ENCODE data around the gene PHACTR1.

Gene PHACTR1

DNA sequence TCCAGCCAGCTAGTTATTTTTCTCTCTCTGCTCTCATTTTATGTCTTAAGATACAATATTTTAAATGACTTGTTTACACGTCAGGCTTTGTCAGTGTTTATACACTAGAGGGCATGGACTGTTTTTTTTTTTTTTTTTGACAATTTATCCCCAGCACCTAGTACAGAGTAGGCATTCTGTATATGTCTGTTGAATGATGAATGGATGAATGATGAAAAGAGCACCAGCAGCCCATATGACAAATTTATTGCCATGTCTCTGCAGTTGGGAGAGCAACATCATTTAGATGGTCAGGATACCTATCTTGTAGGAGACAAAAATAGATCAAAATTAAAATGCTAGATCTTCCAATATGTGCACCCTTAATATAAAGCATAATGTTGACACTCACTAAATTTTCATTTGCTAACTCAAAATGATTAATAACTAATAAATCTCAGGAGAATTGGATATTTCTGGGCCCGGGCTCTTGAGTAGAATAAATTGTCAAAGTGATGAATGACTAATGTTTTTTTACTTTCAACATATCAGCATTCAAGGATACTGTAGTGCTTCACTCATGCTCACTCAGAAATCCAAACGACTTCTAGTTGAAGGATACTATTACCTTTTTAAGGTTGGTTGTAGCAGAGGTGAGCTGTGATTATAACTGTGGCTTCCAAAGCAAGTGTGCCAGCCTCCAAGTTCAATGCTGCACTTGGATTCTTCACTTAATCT lies 200.0 kb downstream of the PHACTR1 start:
- Histone ChIP-seq H4K20me1 (ENCODE audit: insufficient read depth, low read length) (no peaks in the 10 kb centered on the region), H3K4me3 (ENCODE audit: low read length) (no peak overlapping the region), H3K4me1 (ENCODE audit: low read length) (peaks cover 8% of the 10 kb centered on the region), H3K27ac (ENCODE audit: low read length) (no peak overlapping the region), H3K79me2 (ENCODE audit: low read length) (no peaks in the 10 kb centered on the region), H3K27me3 (ENCODE audit: low read depth, low read length) (no peaks in the 10 kb centered on the region), H2AFZ (ENCODE audit: low read depth, low read length) (no peak overlapping the region), H3K9ac (ENCODE audit: low read length) (no peak overlapping the region), H3K4me2 (ENCODE audit: low read length) (no peak overlapping the region; the same call in 1 of the 2 replicates), H3K9me3 (ENCODE audit: insufficient read depth, low read length) (no peaks in the 10 kb centered on the region), H3K36me3 (replicated peaks; ENCODE audit: low read depth, low read length) (no peaks in the 10 kb centered on the region)
- TF ChIP-seq EZH2phosphoT487 (IDR thresholded peaks at IDR 0.05; ENCODE audit: low read depth), result no peak
- TF ChIP-seq, protein P1, sequence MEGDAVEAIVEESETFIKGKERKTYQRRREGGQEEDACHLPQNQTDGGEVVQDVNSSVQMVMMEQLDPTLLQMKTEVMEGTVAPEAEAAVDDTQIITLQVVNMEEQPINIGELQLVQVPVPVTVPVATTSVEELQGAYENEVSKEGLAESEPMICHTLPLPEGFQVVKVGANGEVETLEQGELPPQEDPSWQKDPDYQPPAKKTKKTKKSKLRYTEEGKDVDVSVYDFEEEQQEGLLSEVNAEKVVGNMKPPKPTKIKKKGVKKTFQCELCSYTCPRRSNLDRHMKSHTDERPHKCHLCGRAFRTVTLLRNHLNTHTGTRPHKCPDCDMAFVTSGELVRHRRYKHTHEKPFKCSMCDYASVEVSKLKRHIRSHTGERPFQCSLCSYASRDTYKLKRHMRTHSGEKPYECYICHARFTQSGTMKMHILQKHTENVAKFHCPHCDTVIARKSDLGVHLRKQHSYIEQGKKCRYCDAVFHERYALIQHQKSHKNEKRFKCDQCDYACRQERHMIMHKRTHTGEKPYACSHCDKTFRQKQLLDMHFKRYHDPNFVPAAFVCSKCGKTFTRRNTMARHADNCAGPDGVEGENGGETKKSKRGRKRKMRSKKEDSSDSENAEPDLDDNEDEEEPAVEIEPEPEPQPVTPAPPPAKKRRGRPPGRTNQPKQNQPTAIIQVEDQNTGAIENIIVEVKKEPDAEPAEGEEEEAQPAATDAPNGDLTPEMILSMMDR (IDR thresholded peaks at IDR 0.05; ENCODE audit: low read depth, low read length), result no peak

DNA sequence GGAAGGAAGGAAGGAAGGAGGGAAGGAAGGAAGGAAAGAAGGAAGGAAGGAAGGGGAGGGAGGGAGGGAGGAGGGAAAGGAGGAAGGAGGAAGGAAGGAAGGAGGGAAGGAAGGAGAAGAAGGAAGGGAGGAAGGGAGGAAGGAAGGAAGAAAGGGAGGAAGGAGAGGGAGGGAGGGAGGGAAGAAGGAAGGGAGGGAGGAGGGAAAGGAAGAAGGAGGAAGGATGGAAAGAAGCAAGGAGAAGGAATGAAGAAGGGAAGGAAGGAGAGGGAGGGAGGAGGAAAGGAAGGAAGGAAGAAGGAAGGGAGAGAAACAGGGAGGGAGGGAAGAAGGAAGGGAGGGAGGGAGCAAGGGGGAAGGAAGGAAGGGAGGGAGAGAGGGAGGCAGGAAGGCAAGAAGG lies 204.9 kb downstream of the PHACTR1 start:
- no peak for TF ChIP-seq EZH2phosphoT487 (IDR thresholded peaks at IDR 0.05; ENCODE audit: low read depth)
- TF ChIP-seq, protein P1 (IDR thresholded peaks at IDR 0.05; ENCODE audit: low read depth, low read length), result no peak
- Histone ChIP-seq H3K79me2 (ENCODE audit: low read length) (no peaks in the 10 kb centered on the region), H3K4me1 (ENCODE audit: low read length) (peaks cover 9% of the 10 kb centered on the region), H3K9me3 (ENCODE audit: insufficient read depth, low read length) (no peaks in the 10 kb centered on the region), H3K4me3 (ENCODE audit: low read length) (no peak overlapping the region), H3K27ac (ENCODE audit: low read length) (no peak overlapping the region), H3K36me3 (replicated peaks; ENCODE audit: low read depth, low read length) (no peaks in the 10 kb centered on the region), H3K27me3 (ENCODE audit: low read depth, low read length) (no peaks in the 10 kb centered on the region), H3K4me2 (ENCODE audit: low read length) (no peak overlapping the region), H2AFZ (ENCODE audit: low read depth, low read length) (no peak overlapping the region), H4K20me1 (ENCODE audit: insufficient read depth, low read length) (no peaks in the 10 kb centered on the region), H3K9ac (ENCODE audit: low read length) (no peak overlapping the region)

DNA sequence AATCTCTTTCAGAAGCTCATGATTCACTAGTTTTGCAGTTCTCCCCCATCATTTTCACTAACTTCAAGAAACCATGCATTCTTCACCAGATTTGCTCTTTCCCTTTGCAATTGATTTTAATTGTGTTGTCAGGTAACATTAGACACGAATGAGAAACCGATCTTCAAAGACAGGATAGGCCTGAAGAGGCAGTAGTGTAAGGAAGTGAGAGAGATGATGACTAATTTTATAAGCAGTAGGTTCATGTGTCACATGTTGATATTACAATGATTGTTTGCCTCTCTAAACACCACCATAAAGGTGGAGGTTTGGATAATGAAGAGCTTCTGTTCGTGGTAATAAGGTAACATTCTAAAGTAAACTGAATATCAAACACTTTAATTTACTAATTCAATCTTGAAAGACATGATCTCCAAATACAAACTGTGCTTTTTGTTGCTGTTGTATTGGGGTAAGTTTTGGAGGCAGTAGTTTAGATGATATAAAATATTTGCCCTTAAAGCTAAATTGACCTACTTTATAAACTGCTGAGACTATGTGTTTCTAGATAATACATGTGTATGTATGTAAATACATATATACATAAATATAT lies 207.2 kb downstream of the PHACTR1 start:
- H3K4me2 ChIP-seq (ENCODE audit: low read length), result peak overlapping the region; percentile 20; the same call in 1 of the 2 replicates
- no peak overlapping the region for H3K4me3 ChIP-seq (ENCODE audit: low read length)
- peaks cover 9% of the 10 kb centered on the region for H3K4me1 ChIP-seq (ENCODE audit: low read length)
- H3K27me3 ChIP-seq (ENCODE audit: low read depth, low read length), result no peaks in the 10 kb centered on the region
- H3K27ac ChIP-seq (ENCODE audit: low read length), result no peak overlapping the region
- no peak overlapping the region for H2AFZ ChIP-seq (ENCODE audit: low read depth, low read length)
- TF ChIP-seq EZH2phosphoT487 (IDR thresholded peaks at IDR 0.05; ENCODE audit: low read depth), result no peak
- TF ChIP-seq, protein P1 (IDR thresholded peaks at IDR 0.05; ENCODE audit: low read depth, low read length), result no peak
- no peaks in the 10 kb centered on the region for H3K79me2 ChIP-seq (ENCODE audit: low read length)
- no peaks in the 10 kb centered on the region for H3K9me3 ChIP-seq (ENCODE audit: insufficient read depth, low read length)
- H3K36me3 ChIP-seq (replicated peaks; ENCODE audit: low read depth, low read length), result no peaks in the 10 kb centered on the region
- no peak overlapping the region for H3K9ac ChIP-seq (ENCODE audit: low read length)
- H4K20me1 ChIP-seq (ENCODE audit: insufficient read depth, low read length), result no peaks in the 10 kb centered on the region

DNA sequence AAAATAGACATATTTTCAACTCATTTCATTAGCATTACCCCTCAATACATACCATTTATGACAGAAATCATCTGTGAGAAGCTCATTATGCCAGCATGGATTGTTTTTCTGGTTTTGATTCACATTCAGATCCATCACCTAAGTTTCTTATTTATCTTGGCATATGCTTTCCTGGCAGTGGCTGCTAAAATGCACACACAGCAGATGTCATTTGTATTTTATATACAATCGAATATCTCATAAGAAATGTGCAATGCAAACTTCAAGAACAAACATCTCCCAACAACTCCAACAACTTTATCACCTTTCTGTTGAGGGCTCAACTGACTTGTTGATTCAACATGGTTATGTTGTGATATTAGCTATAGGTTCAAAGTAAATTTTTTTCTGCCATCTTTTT lies 208.3 kb downstream of the PHACTR1 start:
- Histone ChIP-seq H3K4me3 (ENCODE audit: low read length) (no peak overlapping the region), H3K9ac (ENCODE audit: low read length) (no peak overlapping the region), H4K20me1 (ENCODE audit: insufficient read depth, low read length) (no peaks in the 10 kb centered on the region), H3K36me3 (replicated peaks; ENCODE audit: low read depth, low read length) (no peaks in the 10 kb centered on the region), H3K4me1 (ENCODE audit: low read length) (peaks cover 9% of the 10 kb centered on the region), H2AFZ (ENCODE audit: low read depth, low read length) (no peak overlapping the region), H3K27me3 (ENCODE audit: low read depth, low read length) (no peaks in the 10 kb centered on the region), H3K4me2 (ENCODE audit: low read length) (no peak overlapping the region), H3K79me2 (ENCODE audit: low read length) (no peaks in the 10 kb centered on the region), H3K27ac (ENCODE audit: low read length) (no peak overlapping the region), H3K9me3 (ENCODE audit: insufficient read depth, low read length) (no peaks in the 10 kb centered on the region)
- no peak for TF ChIP-seq EZH2phosphoT487 (IDR thresholded peaks at IDR 0.05; ENCODE audit: low read depth)
- TF ChIP-seq, protein P1 (IDR thresholded peaks at IDR 0.05; ENCODE audit: low read depth, low read length), result no peak

All from OCI-LY3 (cell line).